ENCODE results near the gene GPR160. TPM values are rescaled to one million over a fixed set of nuclear protein-coding genes. Genes with fewer than 3 reads are reported as not detected.
A peak's percentile ranks its signal among the peaks of the same experiment; 100 is the strongest.

Gene GPR160
- total and polyA plus RNA-seq, 12 donors, result 0.22 to 1.9 (median 0.83) TPM

GRCh38 chr3:170021083-170021482 is 16.7 kb upstream of the GPR160 start:
- TF ChIP-seq CTCF (IDR thresholded peaks at IDR 0.05), result peak in 5 of 9 donors; percentile 19 to 42 (median 27)
- Histone ChIP-seq H3K4me3 (no peak overlapping the region), H3K27me3 (no peaks in the 10 kb centered on the region), H3K9me3 (no peaks in the 10 kb centered on the region), H3K36me3 (no peaks in the 10 kb centered on the region), H3K4me1 (no peaks in the 10 kb centered on the region), H3K27ac (no peak overlapping the region)
- intact Hi-C loops (cut with DNase I), result no loop called here
- no peak for ATAC-seq
- 72 to 85% methylated on average over 3 of the region's 3 CpGs for whole genome bisulfite sequencing, 2 donors
- no peak for DNase-seq

- TF ChIP-seq CTCF (IDR thresholded peaks at IDR 0.05), result no peak
- WGBS, 2 donors, result 92 to 93% methylated on average over 4 of the region's 4 CpGs
These were observed 15.5 kb upstream of the GPR160 start for GRCh38 chr3:170022336-170022735.

GRCh38 chr3:170023165-170023564 is 14.6 kb upstream of the GPR160 start:
- 81 to 90% methylated on average over 1 of the region's 1 CpG for WGBS, 2 donors
- no peak for ATAC-seq
- intact Hi-C loops (cut with DNase I), result loop anchor here in 1 of 10 donors (2.0 kb wide), 1 partner anchor 160 kb away; no protein-coding TSS in a partner anchor
- no peak for DNase-seq
- no peaks in the 10 kb centered on the region for H3K36me3 ChIP-seq
- no peaks in the 10 kb centered on the region for H3K4me1 ChIP-seq
- no peak overlapping the region for H3K27ac ChIP-seq
- no peak overlapping the region for H3K4me3 ChIP-seq
- H3K9me3 ChIP-seq, result no peaks in the 10 kb centered on the region
- no peak for TF ChIP-seq CTCF (IDR thresholded peaks at IDR 0.05)
- no peaks in the 10 kb centered on the region for H3K27me3 ChIP-seq

More at GRCh38 chr3:170022336-170022735, 15.5 kb upstream of the GPR160 start:
- Histone ChIP-seq H3K9me3 (no peaks in the 10 kb centered on the region), H3K4me3 (no peak overlapping the region), H3K4me1 (no peaks in the 10 kb centered on the region), H3K36me3 (no peaks in the 10 kb centered on the region), H3K27ac (no peak overlapping the region), H3K27me3 (no peaks in the 10 kb centered on the region)
- ATAC-seq, result no peak
- intact Hi-C loops (cut with DNase I), result loop anchor here in 1 of 10 donors (2.0 kb wide), 1 partner anchor 160 kb away; no protein-coding TSS in a partner anchor
- no peak for DNase-seq

GRCh38 chr3:170024581-170024980 is 13.2 kb upstream of the GPR160 start:
- Histone ChIP-seq H3K27me3 (no peaks in the 10 kb centered on the region), H3K4me1 (no peaks in the 10 kb centered on the region), H3K4me3 (no peak overlapping the region), H3K27ac (no peak overlapping the region), H3K9me3 (no peaks in the 10 kb centered on the region), H3K36me3 (no peaks in the 10 kb centered on the region)
- intact Hi-C loops (cut with DNase I), result no loop called here
- ATAC-seq (no peak), DNase-seq (no peak)
- no peak for TF ChIP-seq CTCF (IDR thresholded peaks at IDR 0.05)
- 92 to 94% methylated on average over 4 of the region's 4 CpGs for WGBS, 2 donors
